GM18867 (cell line): ENCODE data around the gene PLXNA4.

Source experiments
- ATAC-seq: cut with Tn5 transposase; IDR thresholded peaks from one replicate; pipeline ENCODE4 v1.9.1; 2021; ENCODE audit warnings: mild to moderate bottlenecking, moderate library complexity; ENCODE audit not compliant: unreplicated experiment

PLXNA4 gene

DNA sequence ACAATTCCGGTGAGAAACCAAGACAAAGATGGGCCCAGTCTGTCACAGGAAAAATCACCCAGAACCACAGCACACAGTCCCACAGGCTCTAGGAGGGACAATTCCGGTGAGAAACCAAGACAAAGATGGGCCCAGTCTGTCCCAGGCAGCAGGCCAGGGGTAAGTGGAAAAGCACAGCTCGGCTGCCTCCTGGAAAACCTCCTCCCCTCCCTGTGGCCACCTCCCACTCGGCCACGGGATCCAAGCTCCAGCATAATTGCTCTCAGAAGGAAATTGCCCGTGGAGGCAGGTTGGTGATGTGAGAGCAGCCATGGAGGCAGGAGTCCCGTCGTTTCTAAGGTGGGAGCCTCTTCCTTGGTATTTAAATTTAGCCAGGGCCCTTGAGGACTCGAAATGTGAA lies 95.7 kb downstream of the PLXNA4 start:
- no peak for ATAC-seq

GRCh38 chr7:132476541-132476940 lies 99.7 kb downstream of the PLXNA4 start:
- no peak for ATAC-seq

- ATAC-seq: no peak
Measured at GRCh38 chr7:132475669-132476116, 100.6 kb downstream of the PLXNA4 start.

- no peak for ATAC-seq
Measured at GRCh38 chr7:132475037-132475668, 101.1 kb downstream of the PLXNA4 start.

DNA sequence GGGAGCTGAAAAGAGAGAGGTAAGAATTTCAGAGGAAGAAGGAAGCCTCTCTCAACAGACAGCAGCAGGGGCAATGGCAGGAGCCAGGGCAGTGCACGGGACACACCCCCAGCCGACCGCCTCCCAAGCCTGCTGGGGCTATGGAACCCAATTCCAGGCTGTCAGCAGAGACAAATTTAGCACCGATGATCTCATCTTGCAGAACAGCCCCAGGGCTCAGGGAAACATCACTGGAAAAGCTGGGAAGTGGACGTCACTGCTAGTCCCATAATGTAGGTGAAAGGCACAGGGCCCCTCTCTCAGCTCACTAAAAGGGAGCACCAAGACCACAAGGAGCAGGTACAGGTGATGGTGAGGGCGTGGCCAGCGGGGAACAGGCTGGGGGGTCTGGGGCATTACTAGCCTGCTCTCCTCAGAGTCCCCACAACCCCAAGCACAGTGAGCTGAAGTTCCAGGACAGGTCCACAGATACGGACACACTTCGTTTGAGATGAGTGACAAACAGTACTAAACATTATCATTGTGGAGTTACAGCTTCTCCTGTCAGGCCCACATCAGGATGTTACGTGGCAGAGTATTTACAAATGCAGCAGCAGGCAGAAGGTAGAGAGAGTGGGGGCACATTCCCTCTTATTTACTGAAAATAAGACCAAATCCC lies 103.7 kb downstream of the PLXNA4 start:
- no peak for ATAC-seq

DNA sequence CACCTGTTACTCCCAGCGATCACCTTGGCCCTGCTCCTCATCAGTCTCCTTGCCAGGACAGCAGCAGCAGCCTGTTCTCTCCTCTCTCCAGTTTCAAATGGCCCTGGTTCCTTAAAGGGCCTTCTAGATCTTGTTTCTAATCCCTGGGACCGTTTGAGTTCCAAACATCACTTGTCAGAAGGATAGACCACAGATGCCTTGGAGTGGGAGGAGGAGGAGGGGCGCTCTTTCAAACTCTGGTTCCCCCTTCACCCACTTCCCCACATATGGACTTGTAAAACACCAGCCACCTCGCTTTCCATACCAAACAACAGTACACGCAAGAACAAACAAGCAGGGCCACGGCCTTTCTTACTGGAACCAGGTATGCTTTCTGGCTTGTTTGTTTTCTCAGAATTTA lies 104.8 kb downstream of the PLXNA4 start:
- no peak for ATAC-seq

- no peak for ATAC-seq
Measured at GRCh38 chr7:132469681-132470080, 106.6 kb downstream of the PLXNA4 start.

DNA sequence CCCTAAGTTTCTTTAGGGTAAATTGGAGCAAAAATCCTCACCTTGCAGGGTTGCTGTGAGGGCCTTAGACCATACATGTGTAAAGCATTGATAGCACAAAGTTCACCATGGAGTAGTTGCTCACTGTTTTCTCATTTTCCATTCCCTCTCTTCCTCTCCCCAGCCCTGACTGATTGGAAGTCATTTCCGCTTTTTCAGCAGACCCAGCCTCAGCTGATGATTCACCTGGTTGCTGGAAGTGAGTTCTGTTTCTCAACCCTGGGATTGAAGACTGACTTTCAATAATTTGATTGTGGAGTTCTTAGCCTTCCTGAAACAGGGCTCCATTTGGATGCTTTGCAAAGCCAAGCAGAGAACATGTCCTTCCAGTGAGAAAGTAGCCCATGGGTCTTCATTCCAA lies 107.0 kb downstream of the PLXNA4 start:
- no peak for ATAC-seq

- no peak for ATAC-seq
Measured at GRCh38 chr7:132466367-132466766, 109.9 kb downstream of the PLXNA4 start.

DNA sequence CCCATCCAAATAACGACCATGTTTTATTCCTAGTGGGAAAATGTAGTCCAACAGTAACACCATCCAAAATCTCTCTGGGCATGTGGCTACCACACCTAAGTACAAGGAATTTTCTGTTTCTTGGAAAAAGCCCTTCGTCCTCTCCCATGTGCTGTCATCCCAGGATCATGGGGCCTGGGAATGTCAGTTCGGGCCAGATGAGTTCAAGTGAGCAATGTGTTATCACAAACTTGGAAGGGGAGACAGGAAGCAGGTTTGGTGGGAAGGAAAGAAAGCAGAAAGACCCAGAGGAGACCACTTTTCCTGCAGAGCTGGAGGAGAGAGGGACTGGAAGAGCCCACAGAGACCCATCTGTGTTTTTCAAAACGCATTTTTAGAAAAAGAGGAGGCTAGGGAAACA lies 110.8 kb downstream of the PLXNA4 start:
- no peak for ATAC-seq

- ATAC-seq: no peak
Measured at GRCh38 chr7:132464740-132465139, 111.5 kb downstream of the PLXNA4 start.

DNA sequence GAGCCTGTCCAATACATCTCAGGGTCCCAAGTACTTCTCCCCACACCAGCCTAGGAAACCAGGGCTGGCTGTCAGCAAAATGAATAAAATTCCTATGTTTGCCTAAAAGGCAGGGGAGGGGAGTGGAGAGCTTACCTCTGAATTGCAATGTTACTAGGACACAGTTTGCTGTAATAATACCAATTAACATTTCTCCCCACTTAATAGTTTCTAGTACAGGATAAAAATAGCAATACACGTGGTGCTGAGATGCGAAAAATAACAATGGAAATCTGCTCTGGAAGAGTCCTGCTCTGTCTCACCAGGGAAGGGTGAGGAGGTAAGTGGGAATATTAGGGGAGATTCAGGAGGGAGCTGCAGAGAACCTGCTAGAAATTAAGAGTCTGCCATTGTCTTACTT lies 112.3 kb downstream of the PLXNA4 start:
- no peak for ATAC-seq

GRCh38 chr7:132462478-132462877 lies 113.8 kb downstream of the PLXNA4 start:
- no peak for ATAC-seq

DNA sequence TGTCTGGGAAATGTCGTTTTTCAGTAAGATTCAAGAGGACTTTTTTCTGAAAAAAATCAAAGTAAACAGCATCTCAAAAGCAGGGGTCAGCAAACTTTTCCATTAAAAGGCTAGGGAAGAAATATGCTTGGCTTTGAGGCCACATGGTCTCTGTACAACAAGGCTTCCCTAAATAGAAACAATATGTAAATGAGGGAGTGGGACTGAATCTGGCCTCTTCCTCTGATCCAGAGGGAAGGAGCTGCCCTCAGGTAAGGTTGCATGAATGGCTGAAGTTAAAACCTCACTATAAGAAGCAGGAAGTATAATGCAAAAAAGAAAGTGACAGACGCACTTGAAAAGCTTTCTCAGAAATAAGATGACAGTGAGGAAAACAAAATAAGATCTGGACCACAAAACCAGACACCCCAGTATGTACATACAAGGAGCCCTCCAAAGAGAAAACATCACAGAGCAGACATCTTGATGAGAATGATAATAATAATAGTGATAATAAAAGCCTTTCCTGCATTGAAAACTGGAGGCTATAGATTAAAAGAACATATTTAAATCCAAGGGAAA lies 115.2 kb downstream of the PLXNA4 start:
- ATAC-seq: no peak

GRCh38 chr7:132458729-132459128 lies 117.5 kb downstream of the PLXNA4 start:
- no peak for ATAC-seq

GRCh38 chr7:132457658-132458057 lies 118.6 kb downstream of the PLXNA4 start:
- ATAC-seq: no peak

GRCh38 chr7:132456418-132456817 lies 119.9 kb downstream of the PLXNA4 start:
- ATAC-seq: no peak

DNA sequence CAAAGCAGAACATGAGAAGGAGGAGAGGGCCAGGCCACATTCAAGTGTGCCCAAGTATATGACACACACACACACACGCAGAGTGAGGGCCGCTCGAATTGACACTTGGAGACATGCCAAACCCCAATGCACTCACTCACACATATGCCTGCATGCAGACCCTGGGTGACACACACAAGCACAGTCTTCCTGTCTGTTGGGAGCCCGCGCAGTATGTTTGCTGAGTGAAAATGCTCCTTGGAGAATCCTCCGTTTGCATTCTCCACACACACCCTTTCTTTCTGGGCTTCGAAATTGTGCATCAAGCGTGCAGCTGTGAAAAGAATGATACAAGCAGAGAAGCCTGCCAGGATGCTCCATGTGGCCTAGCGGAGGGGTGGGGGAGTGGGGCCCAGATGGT lies 120.9 kb downstream of the PLXNA4 start:
- no peak for ATAC-seq

DNA sequence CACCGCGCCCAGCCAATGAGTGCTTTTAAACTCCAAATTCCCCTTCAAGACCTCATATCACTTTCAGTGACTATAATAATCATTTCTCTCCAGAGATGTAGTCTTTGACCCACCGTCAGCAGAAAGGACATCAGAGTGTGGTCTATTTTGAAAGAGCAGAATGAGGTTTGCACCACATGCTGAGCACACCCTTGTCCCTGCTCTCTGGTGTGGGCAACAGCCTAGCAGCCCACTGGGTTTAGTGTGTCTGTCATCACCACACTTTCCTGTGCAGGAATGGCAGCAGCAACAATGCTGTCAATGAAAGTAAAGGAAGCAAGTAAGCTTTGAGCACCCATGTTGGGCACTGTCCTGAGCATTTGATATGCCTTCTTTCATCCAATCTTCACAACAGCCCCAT lies 122.4 kb downstream of the PLXNA4 start:
- no peak for ATAC-seq

GRCh38 chr7:132451161-132451560 lies 125.1 kb downstream of the PLXNA4 start:
- no peak for ATAC-seq

DNA sequence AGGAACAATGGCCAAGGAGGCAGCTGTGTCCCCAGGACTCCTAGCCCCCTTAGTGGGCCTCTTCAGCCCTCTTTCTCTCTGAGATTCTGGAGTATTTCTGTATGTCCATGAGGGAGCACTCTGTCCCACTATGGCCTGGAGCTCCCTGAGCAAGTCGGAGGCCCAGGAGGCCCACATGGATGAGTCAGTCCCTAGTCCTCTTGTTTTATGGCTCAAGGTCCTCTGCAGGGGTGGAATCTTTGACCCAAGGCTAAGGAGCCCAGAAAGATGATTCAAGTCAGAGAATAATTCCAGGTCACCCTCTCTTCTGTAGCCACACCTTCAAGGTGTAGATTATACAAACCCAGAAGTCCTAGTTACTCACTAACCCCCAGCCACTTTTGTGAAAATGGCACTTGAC lies 125.6 kb downstream of the PLXNA4 start:
- no peak for ATAC-seq

DNA sequence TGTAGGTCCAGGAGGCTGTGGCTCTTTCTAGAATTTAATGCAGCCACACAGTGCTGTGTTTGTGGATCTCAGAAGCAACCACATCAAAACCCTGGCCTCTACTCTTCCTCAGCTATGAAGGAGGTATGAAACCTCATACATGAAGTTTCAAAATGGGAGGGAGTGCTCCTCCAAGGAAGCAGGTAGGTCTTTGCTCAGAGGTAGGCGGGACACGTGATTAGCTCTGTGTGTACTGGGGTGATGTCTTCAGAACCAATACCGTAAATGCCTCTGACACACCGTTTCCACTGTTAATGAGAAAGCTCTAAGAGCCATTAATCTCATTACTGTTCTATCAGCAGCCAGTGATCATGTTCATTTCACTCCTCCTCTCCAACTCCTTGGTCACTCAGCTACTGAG lies 126.1 kb downstream of the PLXNA4 start:
- ATAC-seq: no peak
